Stimulated activated naive CD8-positive, alpha-beta T cell treated with anti-CD3 and anti-CD28 coated beads, Interleukin-15, Interleukin-2, amounts not matched to agents 100 U/mL and 50 U/mL, for 24 hours (primary cell): ENCODE data around the gene LAMA2.

Experiments used
- ATAC-seq: fragments of 150-1000 bp; cut with Tn5 transposase; one replicate; pipeline ENCODE4 v1.10.0; 2021
- DNase-seq: peaks from one replicate; pipeline ENCODE4 v3.0.0; 2021

Gene LAMA2

GRCh38 chr6:128899341-128900050, 16.6 kb downstream of the LAMA2 start:
- DNase-seq (no peak), ATAC-seq (no peak)

GRCh38 chr6:128903715-128904114, 20.8 kb downstream of the LAMA2 start:
- ATAC-seq: no peak
- no peak for DNase-seq

GRCh38 chr6:128914051-128914450, 31.1 kb downstream of the LAMA2 start:
- DNase-seq (no peak), ATAC-seq (no peak)

GRCh38 chr6:128918886-128919285, 35.9 kb downstream of the LAMA2 start:
- DNase-seq (no peak), ATAC-seq (no peak)

- ATAC-seq (no peak), DNase-seq (no peak)
These were observed 36.7 kb downstream of the LAMA2 start for GRCh38 chr6:128919412-128920180.

- DNase-seq: no peak
- ATAC-seq: no peak
These were observed 42.8 kb downstream of the LAMA2 start for GRCh38 chr6:128925765-128926164.

- DNase-seq (no peak), ATAC-seq (no peak)
These were observed 46.9 kb downstream of the LAMA2 start for GRCh38 chr6:128929869-128930268.

- DNase-seq: no peak
- no peak for ATAC-seq
These were observed 47.4 kb downstream of the LAMA2 start for GRCh38 chr6:128930321-128930720.

GRCh38 chr6:128932061-128932460, 49.1 kb downstream of the LAMA2 start:
- no peak for DNase-seq
- no peak for ATAC-seq

GRCh38 chr6:128950864-128951263, 67.9 kb downstream of the LAMA2 start:
- no peak for ATAC-seq
- DNase-seq: no peak

GRCh38 chr6:128952902-128953301, 70.0 kb downstream of the LAMA2 start:
- no peak for DNase-seq

GRCh38 chr6:128954308-128955043, 71.5 kb downstream of the LAMA2 start:
- no peak for DNase-seq

More at GRCh38 chr6:128952902-128953301, 70.0 kb downstream of the LAMA2 start:
- no peak for ATAC-seq

GRCh38 chr6:128963561-128963960, 80.6 kb downstream of the LAMA2 start:
- ATAC-seq (no peak), DNase-seq (no peak)

More at GRCh38 chr6:128954308-128955043, 71.5 kb downstream of the LAMA2 start:
- ATAC-seq: no peak

GRCh38 chr6:128964233-128964755, 81.4 kb downstream of the LAMA2 start:
- no peak for DNase-seq
- ATAC-seq: no peak

GRCh38 chr6:128964771-128965170, 81.8 kb downstream of the LAMA2 start:
- ATAC-seq: no peak
- no peak for DNase-seq

- DNase-seq (no peak), ATAC-seq (no peak)
These were observed 84.0 kb downstream of the LAMA2 start for GRCh38 chr6:128966934-128967333.

GRCh38 chr6:128979071-128979470, 96.1 kb downstream of the LAMA2 start:
- DNase-seq (no peak), ATAC-seq (no peak)

- no peak for ATAC-seq
These were observed 98.8 kb downstream of the LAMA2 start for GRCh38 chr6:128981716-128982115.

GRCh38 chr6:128990360-128990759, 107.4 kb downstream of the LAMA2 start:
- ATAC-seq (no peak), DNase-seq (no peak)

More at GRCh38 chr6:128981716-128982115, 98.8 kb downstream of the LAMA2 start:
- DNase-seq: no peak

GRCh38 chr6:128990915-128991314, 108.0 kb downstream of the LAMA2 start:
- no peak for ATAC-seq
- DNase-seq: no peak

- DNase-seq (no peak), ATAC-seq (no peak)
These were observed 110.2 kb downstream of the LAMA2 start for GRCh38 chr6:128993166-128993565.

GRCh38 chr6:128997880-128998279, 114.9 kb downstream of the LAMA2 start:
- ATAC-seq (no peak), DNase-seq (no peak)
